Naive thymus-derived CD4-positive, alpha-beta T cell (primary cell): ENCODE data around the gene RPGRIP1. TPM values are rescaled to one million over a fixed set of nuclear protein-coding genes. Genes with fewer than 3 reads are reported as not detected.
A peak's percentile ranks its signal among the peaks of the same experiment; 100 is the strongest.

Source experiments
- ATAC-seq: fragments of 150-1000 bp; cut with Tn5 transposase; 2 replicates; pipeline ENCODE4 v1.10.0; 2021; ENCODE audit warnings: mild to moderate bottlenecking, moderate library complexity
- CTCF ChIA-PET: fragments of 350-600 bp; sonication (Branson Sonifier 250); formaldehyde crosslinking; loops from one replicate; lab custom pipeline; 2021; ENCODE audit warnings: antibody characterized with exemption; lab: Charles Lee
- POLR2A ChIA-PET: fragments of 350-600 bp; sonication (Branson Sonifier 250); formaldehyde crosslinking; loops from one replicate; lab custom pipeline; 2021; ENCODE audit warnings: antibody characterized with exemption, inconsistent platforms; lab: Charles Lee
- DNase-seq, 9 donors: peaks; one replicate each; pipeline versions ENCODE4 v3.0.0 to v3.0.0-alpha.2; 2020 to 2022; ENCODE audit warnings: mixed read lengths in 1 of 9
- H3K27ac ChIP-seq: one replicate; pipeline ENCODE4 v1.7.0; 2013; ENCODE audit warnings: mild to moderate bottlenecking, low read depth, low read length, moderate library complexity
- H3K27me3 ChIP-seq, 2 donors: one replicate each; pipeline ENCODE4 v1.7.0; 2013; ENCODE audit warnings: low read length in 2 of 2, mild to moderate bottlenecking in 2 of 2, moderate library complexity in 2 of 2; ENCODE audit not compliant: control insufficient read depth in 2 of 2, insufficient read depth in 2 of 2
- H3K36me3 ChIP-seq, 3 experiments: 1 replicate in 2 of 3; 2 replicates in 1 of 3; pipeline ENCODE4 v1.7.0; 2013; ENCODE audit warnings: low read length in 3 of 3, mild to moderate bottlenecking in 3 of 3, moderate library complexity in 1 of 3; ENCODE audit not compliant: insufficient read depth in 3 of 3, control insufficient read depth in 2 of 3
- H3K4me1 ChIP-seq, 2 donors: one replicate each; pipeline ENCODE4 v1.7.0; 2013; ENCODE audit warnings: low read length in 2 of 2, mild to moderate bottlenecking in 2 of 2, moderate library complexity in 1 of 2; ENCODE audit not compliant: control insufficient read depth in 2 of 2, insufficient read depth in 2 of 2
- H3K4me3 ChIP-seq: 2 replicates; pipeline ENCODE4 v1.7.0; 2013; ENCODE audit warnings: mild to moderate bottlenecking, low read length
- H3K9me3 ChIP-seq, 3 experiments: 1 replicate in 2 of 3; 2 replicates in 1 of 3; pipeline ENCODE4 v1.7.0; 2013; ENCODE audit warnings: low read length in 3 of 3; ENCODE audit not compliant: control insufficient read depth in 2 of 3
- H3K27ac Mint-ChIP-seq, 9 donors: one replicate each; pipeline ENCODE4 v1.8.0; 2020 to 2022; ENCODE audit warnings: mixed read lengths in 9 of 9, mild to moderate bottlenecking in 8 of 9, moderate library complexity in 5 of 9, inconsistent platforms in 2 of 9
- H3K27me3 Mint-ChIP-seq, 5 donors: one replicate each; pipeline ENCODE4 v1.8.0; 2021 to 2022; ENCODE audit warnings: mixed read lengths in 5 of 5, mild to moderate bottlenecking in 1 of 5
- H3K36me3 Mint-ChIP-seq, 5 donors: one replicate each; pipeline ENCODE4 v1.8.0; 2020 to 2022; ENCODE audit warnings: mixed read lengths in 5 of 5, mild to moderate bottlenecking in 3 of 5, inconsistent platforms in 1 of 5
- H3K4me1 Mint-ChIP-seq, 7 donors: one replicate each; pipeline ENCODE4 v1.8.0; 2020 to 2022; ENCODE audit warnings: mixed read lengths in 7 of 7, mild to moderate bottlenecking in 3 of 7, inconsistent platforms in 1 of 7
- H3K4me3 Mint-ChIP-seq, 10 donors: one replicate each; pipeline ENCODE4 v1.8.0; 2020 to 2022; ENCODE audit warnings: mild to moderate bottlenecking in 10 of 10, mixed read lengths in 10 of 10, moderate library complexity in 6 of 10, inconsistent platforms in 2 of 10
- H3K9me3 Mint-ChIP-seq, 11 donors: one replicate each; pipeline ENCODE4 v1.8.0; 2020 to 2022; ENCODE audit warnings: mixed read lengths in 11 of 11, mild to moderate bottlenecking in 4 of 11, inconsistent platforms in 1 of 11, moderate library complexity in 1 of 11
- intact Hi-C, 2 donors: fragments of 100-400 bp; cut with micrococcal nuclease; formaldehyde crosslinking; loops; one replicate each; pipeline ENCODE4 v1.15.1; 2023
- polyA plus RNA-seq, 2 donors: library from polyadenylated mRNA; unstranded; fragments of 300-500 nt; fragmentation: Illumina TruSeq; gene quantifications; one replicate each; pipeline ENCODE4 v1.2.3, GENCODE V29; 2021
- total RNA-seq, 6 experiments: library from RNA in 5 of 6; stranded (reverse) in 5 of 6; gene quantifications; 1 replicate in 5 of 6; 2 replicates in 1 of 6; pipeline ENCODE4 v1.2.3 and lab custom pipeline; 2021 to 2026

The RPGRIP1 gene
- total RNA-seq, result 1 to 10 TPM in 1 of 5 experiments, under 1 TPM in 1, not detected in 3; 0.24 to 1.5 TPM
- polyA plus RNA-seq, result not detected
- 0.54 reads per million for total RNA-seq (lab: John Stamatoyannopoulos, UW)

DNA sequence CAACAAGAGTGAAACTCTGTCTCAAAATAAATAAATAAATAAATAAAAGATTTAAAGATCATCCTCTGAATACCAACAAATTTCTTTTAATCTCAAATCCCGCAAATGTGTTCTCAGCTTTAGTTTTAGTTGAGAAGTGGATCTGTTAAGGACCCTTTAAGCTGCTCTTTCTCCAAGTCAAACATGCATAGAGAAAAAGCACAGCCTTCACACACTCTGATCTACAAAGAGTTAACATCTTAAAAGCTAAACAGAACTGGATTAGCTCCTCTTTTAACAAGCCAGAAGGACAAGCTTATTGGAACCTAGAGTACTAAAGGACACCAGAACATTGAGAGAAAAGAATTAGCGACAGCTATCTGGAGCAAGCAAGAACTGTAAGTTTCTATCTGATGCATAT lies at the start of gene RPGRIP1:
RPGRIP1 (plus strand) TSS at position 301 of the 400 bp plus-strand sequence. CDS start 7,894 bp downstream, outside the sequence.
- Mint-ChIP-seq H3K27me3 (peaks cover 0 to 11% (median 4%) of the 10 kb centered on the region in 5 donors), H3K4me1 (peaks cover 0 to 5% (median 5%) of the 10 kb centered on the region in 7 donors), H3K4me3 (no peak within 1 kb of the TSS), H3K27ac (no peak within 1 kb of the TSS), H3K9me3 (no peaks in the 10 kb centered on the region), H3K36me3 (no peaks in the 10 kb centered on the region)
- no peaks in the 10 kb centered on the region for H3K27me3 ChIP-seq
- H3K36me3 ChIP-seq, result no peaks in the 10 kb centered on the region
- no peak within 1 kb of the TSS for H3K27ac ChIP-seq
- H3K9me3 ChIP-seq, result no peaks in the 10 kb centered on the region
- CTCF ChIA-PET, result interaction anchor here (0.6 kb wide), 1 partner anchor 115 kb away, joined by 4 read pairs; no protein-coding TSS in a partner anchor
- DNase-seq (no peak), ATAC-seq (no peak)
- POLR2A ChIA-PET, result no interaction called here
- intact Hi-C loops, result no loop called here
- no peak within 1 kb of the TSS for H3K4me3 ChIP-seq
- H3K4me1 ChIP-seq, result no peaks in the 10 kb centered on the region

DNA sequence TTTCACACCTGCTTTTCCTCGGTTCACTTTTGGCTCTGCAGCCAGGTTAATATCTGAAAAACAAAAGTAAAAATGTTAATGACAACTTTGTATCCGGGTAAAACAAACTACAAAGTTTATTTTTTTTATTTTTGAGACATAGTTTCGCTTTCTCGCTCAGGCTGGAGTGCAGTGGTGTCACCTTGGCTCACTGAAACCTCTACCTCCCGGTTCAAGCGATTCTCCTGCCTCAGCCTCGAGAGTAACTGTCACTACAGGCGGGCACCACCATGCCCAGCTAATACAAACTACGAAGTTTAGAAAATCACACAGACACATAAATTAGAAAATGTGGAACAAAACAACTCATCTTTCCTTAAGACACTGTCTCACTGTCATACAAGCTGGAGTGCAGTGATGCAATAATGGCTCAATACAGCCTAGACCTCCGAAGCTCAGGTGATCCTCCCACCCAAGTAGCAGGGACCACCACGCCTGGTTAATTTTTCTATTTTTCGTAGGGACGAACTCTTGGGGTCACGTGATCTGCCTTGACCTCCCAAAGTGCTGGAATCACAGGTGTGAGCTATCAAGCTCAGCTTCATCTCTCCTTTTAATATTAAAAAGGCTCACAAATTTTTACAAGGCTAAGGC lies 48.7 kb upstream of the RPGRIP1 start:
- H3K4me3 Mint-ChIP-seq, result peak overlapping the region; percentile 29 to 76 (median 66)
- peak; percentile 31 for ATAC-seq
- ChIA-PET CTCF (interaction anchor here (0.8 to 1.4 kb wide), 3 partner anchors 9 to 33 kb away, joined by 3 to 6 read pairs (median 3); no protein-coding TSS in a partner anchor), POLR2A (interaction anchor here (0.7 to 2.8 kb wide), 6 partner anchors 8 to 37 kb away, joined by 3 to 12 read pairs (median 8); no protein-coding TSS in a partner anchor)
- peaks cover 20 to 60% (median 36%) of the 10 kb centered on the region in 5 donors for H3K36me3 Mint-ChIP-seq
- peaks cover 12 to 65% (median 22%) of the 10 kb centered on the region in 3 experiments for H3K36me3 ChIP-seq
- H3K27me3 ChIP-seq, result no peaks in the 10 kb centered on the region
- intact Hi-C loops, result loop anchor here (1.0 to 2.0 kb wide), 3 partner anchors 10 to 36 kb away; no protein-coding TSS in a partner anchor
- no peaks in the 10 kb centered on the region for H3K9me3 Mint-ChIP-seq
- H3K27ac Mint-ChIP-seq, result peak overlapping the region; percentile 82 to 94 (median 90)
- peak in 6 of 9 donors; percentile 22 to 52 (median 40) for DNase-seq
- H3K4me1 Mint-ChIP-seq, result peaks cover 49 to 90% (median 85%) of the 10 kb centered on the region in 7 donors
- H3K4me1 ChIP-seq, result peaks cover 57 to 84% of the 10 kb centered on the region in 2 donors
- H3K27ac ChIP-seq, result peak overlapping the region; percentile 68
- H3K27me3 Mint-ChIP-seq, result no peaks in the 10 kb centered on the region
- H3K4me3 ChIP-seq, result peak overlapping the region; percentile 27
- H3K9me3 ChIP-seq, result no peaks in the 10 kb centered on the region

DNA sequence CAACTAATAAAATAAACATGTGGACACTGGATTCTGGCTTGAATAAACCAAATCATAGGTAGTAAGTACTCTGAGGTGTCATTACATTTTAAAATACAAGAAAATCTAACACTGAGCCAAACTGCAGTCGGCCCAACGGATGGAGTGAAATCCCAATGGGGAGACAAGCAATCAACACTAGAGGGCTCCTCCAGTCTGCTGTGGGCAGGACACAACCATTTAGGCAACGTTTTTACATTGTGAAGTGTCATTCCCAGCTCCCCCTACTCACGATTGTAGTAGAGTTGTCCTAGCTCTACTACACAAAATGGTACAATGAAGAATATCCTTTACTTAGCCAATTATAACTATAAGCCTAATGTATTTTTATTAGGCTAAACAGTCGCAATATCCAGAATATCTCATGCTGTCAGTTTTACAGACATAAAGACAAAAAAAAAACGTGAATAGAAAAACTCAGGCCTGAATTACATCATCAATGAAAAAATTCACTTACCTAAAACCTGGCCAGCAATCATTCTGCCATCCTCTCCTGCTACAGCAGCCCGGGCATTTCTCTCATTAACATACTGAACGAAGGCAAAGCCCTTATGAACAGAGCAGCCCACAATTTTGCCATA lies 46.3 kb upstream of the RPGRIP1 start:
- Mint-ChIP-seq H3K36me3 (peaks cover 14 to 46% (median 30%) of the 10 kb centered on the region in 5 donors), H3K27me3 (no peaks in the 10 kb centered on the region), H3K27ac (peak overlapping the region in 8 of 9 donors; percentile 79 to 92 (median 84)), H3K4me3 (peak overlapping the region in 9 of 10 donors; percentile 9 to 66 (median 42)), H3K9me3 (no peaks in the 10 kb centered on the region), H3K4me1 (peaks cover 58 to 94% (median 90%) of the 10 kb centered on the region in 7 donors)
- Histone ChIP-seq H3K27me3 (no peaks in the 10 kb centered on the region), H3K4me3 (no peak overlapping the region), H3K36me3 (peaks cover 6 to 43% (median 10%) of the 10 kb centered on the region in 3 experiments), H3K4me1 (peaks cover 81 to 94% of the 10 kb centered on the region in 2 donors), H3K27ac (peak overlapping the region; percentile 2), H3K9me3 (no peaks in the 10 kb centered on the region)
- intact Hi-C loops, result no loop called here
- ChIA-PET CTCF (interaction anchor here (1.0 kb wide), 1 partner anchor 9 kb away, joined by 3 read pairs; no protein-coding TSS in a partner anchor), POLR2A (no interaction called here)
- no peak for ATAC-seq
- DNase-seq, result no peak

DNA sequence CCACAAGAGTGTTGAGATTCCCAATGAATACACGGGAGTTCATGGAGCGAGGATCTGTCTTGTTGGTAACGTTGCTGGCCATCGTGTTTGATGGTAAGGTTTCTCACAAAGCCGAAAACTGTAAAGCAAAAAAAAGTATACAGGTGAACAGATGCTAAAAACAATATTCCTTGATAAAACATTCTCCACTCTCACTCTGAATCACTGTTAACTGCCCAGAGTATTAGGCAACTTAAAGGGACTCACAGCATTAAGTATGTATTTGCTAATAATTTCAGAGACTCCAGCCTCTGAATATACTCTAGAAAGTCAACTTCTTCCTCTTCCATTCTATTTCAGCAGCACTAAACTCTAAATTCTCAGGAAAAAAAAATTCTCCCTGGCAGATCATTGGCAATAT lies 45.8 kb upstream of the RPGRIP1 start:
- no peaks in the 10 kb centered on the region for H3K27me3 ChIP-seq
- peaks cover 84 to 92% of the 10 kb centered on the region in 2 donors for H3K4me1 ChIP-seq
- H3K27ac Mint-ChIP-seq, result peak overlapping the region in 8 of 9 donors; percentile 30 to 92 (median 84)
- ATAC-seq, result no peak
- peaks cover 14 to 46% (median 30%) of the 10 kb centered on the region in 5 donors for H3K36me3 Mint-ChIP-seq
- H3K27ac ChIP-seq, result peak overlapping the region; percentile 2
- H3K9me3 ChIP-seq, result no peaks in the 10 kb centered on the region
- CTCF ChIA-PET, result interaction anchor here (1.0 kb wide), 1 partner anchor 8 kb away, joined by 3 read pairs; no protein-coding TSS in a partner anchor
- no peaks in the 10 kb centered on the region for H3K27me3 Mint-ChIP-seq
- H3K4me1 Mint-ChIP-seq, result peaks cover 60 to 99% (median 95%) of the 10 kb centered on the region in 7 donors
- no peaks in the 10 kb centered on the region for H3K9me3 Mint-ChIP-seq
- POLR2A ChIA-PET, result interaction anchor here (1.0 kb wide), 1 partner anchor 10 kb away, joined by 3 read pairs; no protein-coding TSS in a partner anchor
- peak overlapping the region in 7 of 10 donors; percentile 9 to 66 (median 35) for H3K4me3 Mint-ChIP-seq
- DNase-seq, result no peak
- H3K36me3 ChIP-seq, result peaks cover 6 to 42% (median 10%) of the 10 kb centered on the region in 3 experiments
- intact Hi-C loops, result no loop called here
- H3K4me3 ChIP-seq, result no peak overlapping the region

DNA sequence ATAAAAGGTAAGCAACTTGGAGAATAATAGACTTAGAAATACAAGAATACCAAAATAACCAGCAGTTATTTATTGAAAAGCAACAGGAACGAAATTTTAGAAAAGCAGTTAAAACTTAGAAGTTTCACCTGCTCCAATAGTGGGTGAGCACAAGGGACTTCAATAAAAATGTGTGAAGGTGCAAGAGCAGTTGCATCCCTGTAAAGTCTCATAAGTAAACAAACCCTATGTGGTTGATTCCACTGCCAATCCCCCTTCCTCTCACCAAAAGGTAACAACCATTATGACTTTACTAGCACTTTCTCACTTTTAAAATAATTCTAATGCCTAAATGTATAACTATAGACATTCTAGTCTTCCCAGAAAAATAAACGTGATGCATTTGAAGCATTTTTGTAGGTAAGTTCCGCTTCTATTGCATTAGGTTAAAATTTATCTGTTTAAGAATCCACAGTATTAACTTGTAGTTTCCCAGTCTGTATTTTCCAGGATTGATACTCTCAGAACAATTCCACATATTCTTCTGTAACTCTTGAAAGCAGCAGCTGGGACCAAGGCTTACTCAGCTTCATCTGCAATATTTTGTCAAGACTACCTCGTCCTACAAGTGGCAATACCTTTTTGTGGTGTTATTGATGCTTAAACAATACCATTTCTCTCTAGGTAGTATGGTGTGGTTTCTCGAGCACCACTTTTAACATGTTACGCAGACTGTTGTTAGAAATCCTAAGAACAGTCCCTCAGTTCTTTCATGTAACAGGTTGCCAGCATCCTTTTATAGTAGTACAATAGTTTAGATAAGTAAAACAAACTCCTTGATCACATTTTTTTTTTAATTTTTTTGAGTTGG lies 42.7 kb upstream of the RPGRIP1 start:
- Mint-ChIP-seq H3K4me3 (peak overlapping the region in 9 of 10 donors; percentile 10 to 68 (median 46)), H3K9me3 (no peaks in the 10 kb centered on the region), H3K27ac (peak overlapping the region in 6 of 9 donors; percentile 51 to 82 (median 72)), H3K4me1 (peaks cover 45 to 96% (median 80%) of the 10 kb centered on the region in 7 donors), H3K27me3 (no peaks in the 10 kb centered on the region), H3K36me3 (peaks cover under 1 to 19% (median 8%) of the 10 kb centered on the region in 5 donors)
- Histone ChIP-seq H3K4me1 (peaks cover 72 to 73% of the 10 kb centered on the region in 2 donors), H3K27ac (peak overlapping the region; percentile 15), H3K4me3 (no peak overlapping the region), H3K9me3 (no peaks in the 10 kb centered on the region), H3K36me3 (peaks cover 0 to 23% (median 5%) of the 10 kb centered on the region in 3 experiments), H3K27me3 (no peaks in the 10 kb centered on the region)
- POLR2A ChIA-PET, result interaction anchor here (0.9 kb wide), 1 partner anchor 9 kb away, joined by 3 read pairs; no protein-coding TSS in a partner anchor
- CTCF ChIA-PET, result no interaction called here
- ATAC-seq, result peak; percentile 55
- intact Hi-C loops, result loop anchor here in 1 of 2 donors (1.0 to 2.0 kb wide), 2 partner anchors 8 to 28 kb away; no protein-coding TSS in a partner anchor
- DNase-seq, result peak in 3 of 9 donors; percentile 23 to 46 (median 25)
